Cardiac muscle cell (in vitro differentiated cells and primary cell): ENCODE data around the gene POC1A. TPM values are rescaled to one million over a fixed set of nuclear protein-coding genes. Genes with fewer than 3 reads are reported as not detected.

Experiments
- DNase-seq, 2 donors: peaks; one replicate each; pipeline versions ENCODE4 v3.0.0 to v3.0.0-alpha.2; 2010 to 2017; ENCODE audit warnings: low read depth in 1 of 2, low spot score in 1 of 2
- H3K27ac ChIP-seq: fragments of 200-600 bp; sonication (generic); 2 replicates; pipeline ENCODE4 v1.5.1; 2016
- H3K27me3 ChIP-seq: fragments of 200-600 bp; sonication (generic); 2 replicates; pipeline ENCODE4 v1.6.0; 2016; ENCODE audit warnings: control low read depth
- H3K36me3 ChIP-seq: fragments of 200-600 bp; sonication (generic); 2 replicates; pipeline ENCODE4 v1.5.1; 2016; ENCODE audit warnings: control low read depth
- H3K4me1 ChIP-seq: fragments of 200-600 bp; sonication (generic); 2 replicates; pipeline ENCODE4 v1.8.1; 2017; ENCODE audit warnings: low read depth, mild to moderate bottlenecking, mixed run types
- H3K4me3 ChIP-seq: fragments of 200-600 bp; sonication (generic); 2 replicates; pipeline ENCODE4 v1.5.1; 2016; ENCODE audit warnings: mild to moderate bottlenecking
- H3K9me3 ChIP-seq: fragments of 200-600 bp; sonication (generic); 2 replicates; pipeline ENCODE4 v1.5.1; 2017; ENCODE audit warnings: low read depth, mild to moderate bottlenecking, control low read depth
- CTCF ChIP-seq: IDR thresholded peaks from 2 replicates; pipeline ENCODE4 v1.5.1; 2012; ENCODE audit warnings: low read depth, mild to moderate bottlenecking, low read length
- polyA plus RNA-seq: library from polyadenylated mRNA; unstranded; fragments of >200 nt; fragmentation: Nextera tagmentation; extraction: Ambion mirVana; gene quantifications from 2 replicates; pipeline ENCODE4 v1.2.1, GENCODE V29; 2016
- total RNA-seq: library from RNA; depleted of rRNA; stranded (reverse); fragments of >200 nt; gene quantifications from 2 replicates; pipeline ENCODE4 v1.2.3, GENCODE V29; 2016

The POC1A gene
- total and polyA plus RNA-seq, 2 experiments from 2014 or later, result 10.6 to 12.4 TPM

- no peaks in the 10 kb centered on the region for H3K9me3 ChIP-seq
- H3K27me3 ChIP-seq, result no peaks in the 10 kb centered on the region
- H3K4me1 ChIP-seq, result peaks cover 48% of the 10 kb centered on the region
- no peak overlapping the region for H3K4me3 ChIP-seq
- DNase-seq, result peak; percentile 33 to 75
- peak overlapping the region; percentile 83 for H3K27ac ChIP-seq
- H3K36me3 ChIP-seq, result no peaks in the 10 kb centered on the region
- TF ChIP-seq CTCF, result no peak
Observed at GRCh38 chr3:52088445-52089367, 65.5 kb downstream of the POC1A start.

- Histone ChIP-seq H3K36me3 (no peaks in the 10 kb centered on the region), H3K27ac (no peak overlapping the region), H3K4me1 (peaks cover 38% of the 10 kb centered on the region), H3K9me3 (no peaks in the 10 kb centered on the region), H3K27me3 (no peaks in the 10 kb centered on the region), H3K4me3 (no peak overlapping the region)
- no peak for TF ChIP-seq CTCF
- DNase-seq, result no peak
Observed at GRCh38 chr3:52087731-52088130, 66.5 kb downstream of the POC1A start.

GRCh38 chr3:52086976-52087663 lies 67.1 kb downstream of the POC1A start:
- peak in 1 of 2 donors; percentile 56 for DNase-seq
- no peaks in the 10 kb centered on the region for H3K9me3 ChIP-seq
- no peak for TF ChIP-seq CTCF
- H3K36me3 ChIP-seq, result no peaks in the 10 kb centered on the region
- H3K4me3 ChIP-seq, result no peak overlapping the region
- H3K4me1 ChIP-seq, result peaks cover 35% of the 10 kb centered on the region
- H3K27ac ChIP-seq, result no peak overlapping the region
- H3K27me3 ChIP-seq, result no peaks in the 10 kb centered on the region

- DNase-seq, result no peak
- TF ChIP-seq CTCF, result no peak
- H3K4me1 ChIP-seq, result peaks cover 34% of the 10 kb centered on the region
Observed at GRCh38 chr3:52086461-52086860, 67.8 kb downstream of the POC1A start.

GRCh38 chr3:52085681-52086282 lies 68.4 kb downstream of the POC1A start:
- Histone ChIP-seq H3K4me1 (peaks cover 27% of the 10 kb centered on the region), H3K9me3 (no peaks in the 10 kb centered on the region), H3K36me3 (no peaks in the 10 kb centered on the region), H3K27me3 (no peaks in the 10 kb centered on the region), H3K27ac (no peak overlapping the region), H3K4me3 (no peak overlapping the region)
- no peak for DNase-seq
- TF ChIP-seq CTCF, result no peak

More at GRCh38 chr3:52086461-52086860, 67.8 kb downstream of the POC1A start:
- H3K36me3 ChIP-seq, result no peaks in the 10 kb centered on the region
- H3K27me3 ChIP-seq, result no peaks in the 10 kb centered on the region
- no peaks in the 10 kb centered on the region for H3K9me3 ChIP-seq
- H3K27ac ChIP-seq, result no peak overlapping the region
- no peak overlapping the region for H3K4me3 ChIP-seq
